GM10266 (cell line): ENCODE data around the gene CLEC4G.

Experiments
- DNase-seq: peaks from one replicate; pipeline ENCODE4 v3.0.0; 2012; ENCODE audit errors: extremely low spot score
- CTCF ChIP-seq: IDR thresholded peaks from 2 replicates; pipeline ENCODE4 v1.5.1; 2012; ENCODE audit warnings: mild to moderate bottlenecking, low read depth; ENCODE audit not compliant: control insufficient read depth, insufficient read depth; ENCODE audit errors: missing control alignments

The CLEC4G gene

DNA sequence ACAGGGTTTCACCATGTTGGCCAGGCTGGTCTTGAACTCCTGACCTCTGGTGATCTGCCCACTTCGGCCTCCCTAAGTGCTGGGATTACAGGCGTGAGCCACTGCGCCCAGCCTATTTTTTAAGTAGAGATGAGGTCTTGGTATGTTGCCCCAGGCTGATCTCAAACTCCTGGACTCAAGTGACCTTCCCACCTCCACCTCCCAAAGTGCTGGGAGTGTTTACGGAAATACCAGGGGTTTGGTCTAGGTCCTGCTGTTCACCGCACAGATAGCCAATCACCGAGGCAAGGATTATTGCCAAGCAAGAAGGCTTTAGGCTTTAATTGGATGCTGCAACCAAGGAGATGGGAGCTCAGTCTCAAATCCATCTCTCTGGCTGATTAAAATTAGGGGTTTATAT is 11.6 kb downstream of the CLEC4G start:
- no peak for TF ChIP-seq CTCF
- DNase-seq = no peak

GRCh38 chr19:7718668-7719067 is 13.2 kb downstream of the CLEC4G start:
- no peak for TF ChIP-seq CTCF
- DNase-seq = no peak

- DNase-seq = no peak
- no peak for TF ChIP-seq CTCF
Observed at GRCh38 chr19:7716762-7717161, 15.1 kb downstream of the CLEC4G start.

- no peak for DNase-seq
- no peak for TF ChIP-seq CTCF
Observed at GRCh38 chr19:7715671-7716070, 16.2 kb downstream of the CLEC4G start.

GRCh38 chr19:7710616-7711015 is 21.3 kb downstream of the CLEC4G start:
- DNase-seq = no peak
- no peak for TF ChIP-seq CTCF

DNA sequence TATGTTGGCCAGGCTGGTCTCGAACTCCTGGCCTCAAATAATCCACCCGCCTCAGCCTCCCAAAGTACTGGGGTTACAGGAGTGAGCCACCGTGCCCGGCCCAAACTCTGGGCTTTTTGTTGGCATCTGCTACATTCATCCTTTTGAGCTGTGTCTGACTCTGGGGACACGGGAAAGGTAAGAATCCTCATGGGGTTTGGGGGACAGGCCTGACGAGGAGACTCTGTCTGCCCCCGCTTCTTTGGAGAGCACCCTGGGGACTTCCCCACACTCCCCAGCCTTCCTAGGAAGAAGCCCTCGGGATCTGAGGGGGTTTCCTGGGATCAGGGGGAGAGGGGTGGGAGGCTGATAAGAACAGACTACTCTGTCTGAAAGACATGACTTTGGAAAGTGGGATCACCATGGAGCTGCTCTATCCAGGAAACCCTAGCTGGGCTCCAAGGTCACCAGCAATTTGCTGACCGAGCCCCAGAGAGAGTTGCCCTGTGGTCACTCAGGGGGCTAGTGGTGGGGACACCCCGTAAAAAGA is 21.9 kb downstream of the CLEC4G start:
- DNase-seq = no peak
- no peak for TF ChIP-seq CTCF

DNA sequence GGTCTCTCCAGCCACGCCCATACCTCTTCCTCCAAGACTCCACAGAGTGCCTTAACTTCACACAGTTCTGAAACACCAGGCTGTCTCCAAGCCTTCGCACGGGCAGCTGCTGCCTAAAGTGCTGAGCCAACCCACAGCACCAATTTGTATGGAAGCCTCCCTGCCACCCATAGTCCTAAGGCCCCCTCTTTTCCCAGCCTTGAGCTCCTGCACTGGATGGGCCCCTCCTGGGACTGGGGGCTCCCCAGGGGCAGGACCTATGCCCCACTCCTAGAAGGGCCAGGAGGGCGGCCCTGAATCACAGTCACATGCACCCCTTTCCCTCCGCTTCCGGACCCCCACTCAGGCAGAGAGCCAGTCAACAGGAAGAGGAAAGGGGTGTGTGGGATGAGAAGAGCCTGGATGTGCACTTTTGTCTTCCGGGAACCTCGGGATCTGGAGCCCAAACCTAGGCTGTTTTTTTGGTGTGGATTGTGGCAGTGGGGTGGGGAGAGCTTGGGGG is 24.9 kb downstream of the CLEC4G start:
- no peak for DNase-seq
- no peak for TF ChIP-seq CTCF
